Osteoblast (primary cell): ENCODE measurements around the gene GRIN2A. TPM values are rescaled to one million over a fixed set of nuclear protein-coding genes. Genes with fewer than 3 reads are reported as not detected.

Source experiments
- DNase-seq: peaks from one replicate; pipeline ENCODE4 v3.0.0; 2011; ENCODE audit warnings: low spot score, mixed read lengths; ENCODE audit not compliant: insufficient read length; ENCODE audit errors: missing footprints
- H2AFZ ChIP-seq: 2 replicates; pipeline ENCODE4 v1.6.0; 2011; ENCODE audit warnings: mild to moderate bottlenecking, low read length
- H3K27ac ChIP-seq: 2 replicates; pipeline ENCODE4 v1.5.1; 2011; ENCODE audit warnings: mild to moderate bottlenecking, low read depth, low read length, moderate library complexity
- H3K27me3 ChIP-seq: 2 replicates; pipeline ENCODE4 v1.6.0; 2012; ENCODE audit warnings: mild to moderate bottlenecking, control low read depth, inconsistent platforms, low read length, moderate library complexity; ENCODE audit not compliant: insufficient read depth
- H3K36me3 ChIP-seq: 2 replicates; pipeline ENCODE4 v1.5.1; 2011; ENCODE audit warnings: mild to moderate bottlenecking, low read length, control low read depth, moderate library complexity; ENCODE audit not compliant: insufficient read depth
- H3K4me1 ChIP-seq: 2 replicates; pipeline ENCODE4 v1.5.1; 2011; ENCODE audit warnings: mild to moderate bottlenecking, low read length, control low read depth, moderate library complexity; ENCODE audit not compliant: insufficient read depth
- H3K4me2 ChIP-seq: 2 replicates; pipeline ENCODE4 v1.6.0; 2011; ENCODE audit warnings: mild to moderate bottlenecking, low read length; ENCODE audit not compliant: insufficient read depth
- H3K4me3 ChIP-seq: fragments of 200-600 bp; sonication (generic); 3 replicates; pipeline ENCODE4 v1.5.1; 2012; ENCODE audit warnings: mild to moderate bottlenecking, low read length, inconsistent platforms; ENCODE audit not compliant: insufficient read depth
- H3K79me2 ChIP-seq: 2 replicates; pipeline ENCODE4 v1.6.0; 2012; ENCODE audit warnings: mild to moderate bottlenecking, low read length, control low read depth, inconsistent platforms; ENCODE audit not compliant: insufficient read depth
- H3K9me3 ChIP-seq: 2 replicates; pipeline ENCODE4 v1.5.1; 2011; ENCODE audit warnings: low read depth, low read length, control low read depth
- H4K20me1 ChIP-seq: 2 replicates; pipeline ENCODE4 v1.6.0; 2012; ENCODE audit warnings: mild to moderate bottlenecking, low read length, control low read depth; ENCODE audit not compliant: insufficient read depth
- CTCF ChIP-seq: IDR thresholded peaks from 2 replicates; pipeline ENCODE4 v1.5.1; 2011; ENCODE audit warnings: mild to moderate bottlenecking, low read depth, low read length, moderate library complexity; ENCODE audit errors: extremely low read depth
- total RNA-seq: library from RNA; depleted of rRNA; stranded (reverse); fragments of >200 nt; gene quantifications from 2 replicates; pipeline ENCODE4 v1.2.3, GENCODE V29; 2012

Gene GRIN2A
- total RNA-seq, 1 donor, result 0.72 TPM

DNA sequence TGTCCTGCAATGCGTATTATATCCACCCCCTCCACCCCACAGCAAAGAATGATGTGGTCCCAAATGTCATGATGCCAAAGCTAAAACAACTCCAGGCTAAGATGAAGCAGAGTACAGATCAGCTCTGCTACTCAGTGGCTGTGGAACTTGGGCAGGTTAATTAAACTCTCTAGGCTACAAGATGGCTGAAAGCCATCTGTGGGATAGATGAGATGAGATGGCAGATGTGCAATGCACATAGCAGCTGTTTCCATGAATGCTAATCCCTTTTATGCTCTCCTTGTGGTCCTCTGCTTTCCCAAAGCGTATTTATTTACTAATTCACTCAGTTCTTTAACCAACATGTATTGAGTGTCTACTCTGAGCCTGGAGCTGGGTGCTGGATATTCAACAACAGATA lies 114.4 kb downstream of the GRIN2A start:
- H3K36me3 ChIP-seq, result no peaks in the 10 kb centered on the region
- no peaks in the 10 kb centered on the region for H3K4me1 ChIP-seq
- no peak overlapping the region for H3K27ac ChIP-seq
- H2AFZ ChIP-seq, result no peak overlapping the region
- H4K20me1 ChIP-seq, result no peaks in the 10 kb centered on the region
- H3K4me3 ChIP-seq, result no peak overlapping the region
- no peak for DNase-seq
- H3K27me3 ChIP-seq, result no peaks in the 10 kb centered on the region
- H3K4me2 ChIP-seq, result no peak overlapping the region
- no peak for TF ChIP-seq CTCF
- H3K9me3 ChIP-seq, result no peaks in the 10 kb centered on the region
- H3K79me2 ChIP-seq, result no peaks in the 10 kb centered on the region

DNA sequence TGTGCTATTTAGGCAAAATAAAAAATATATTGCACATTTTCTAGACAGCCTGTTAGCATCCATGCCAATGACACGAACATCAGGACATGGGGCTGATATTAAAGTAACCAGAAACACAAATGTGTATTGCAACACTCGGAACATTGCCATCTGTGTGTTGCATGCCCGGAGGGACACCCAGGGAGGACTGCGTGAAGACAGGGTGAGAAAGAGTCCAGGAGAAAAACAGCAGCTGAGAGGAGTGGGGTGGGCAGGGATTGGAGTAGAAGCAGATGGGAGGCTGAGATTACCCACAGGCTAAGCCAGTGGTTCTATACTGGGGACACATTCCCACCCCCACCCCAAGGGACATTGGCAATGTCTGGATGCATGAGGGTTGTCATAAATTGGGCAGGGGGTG lies 114.8 kb downstream of the GRIN2A start:
- no peak for TF ChIP-seq CTCF
- Histone ChIP-seq H3K27me3 (no peaks in the 10 kb centered on the region), H3K4me3 (no peak overlapping the region), H3K27ac (no peak overlapping the region), H3K9me3 (no peaks in the 10 kb centered on the region), H3K4me2 (no peak overlapping the region), H2AFZ (no peak overlapping the region), H3K4me1 (no peaks in the 10 kb centered on the region), H4K20me1 (no peaks in the 10 kb centered on the region), H3K79me2 (no peaks in the 10 kb centered on the region), H3K36me3 (no peaks in the 10 kb centered on the region)
- DNase-seq, result no peak

DNA sequence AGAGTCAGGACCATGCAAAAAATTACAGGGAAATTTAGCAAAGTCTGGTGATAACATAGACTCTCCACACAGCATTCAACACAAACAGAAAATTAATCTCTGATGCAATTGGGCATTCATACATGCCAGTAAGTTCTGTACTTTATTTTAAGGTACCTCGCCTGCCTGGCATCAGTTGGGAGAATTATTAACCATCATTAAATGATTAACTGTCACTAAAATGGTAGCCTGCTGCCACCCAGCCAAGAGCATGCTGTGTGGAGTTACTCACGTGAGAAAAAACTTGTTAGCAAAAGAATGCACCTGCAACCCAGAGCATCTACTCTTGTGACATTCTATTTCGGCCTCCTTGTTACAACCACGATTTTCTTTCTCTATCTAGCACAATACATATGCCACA lies 117.2 kb downstream of the GRIN2A start:
- no peaks in the 10 kb centered on the region for H3K79me2 ChIP-seq
- H3K36me3 ChIP-seq, result no peaks in the 10 kb centered on the region
- H3K27ac ChIP-seq, result no peak overlapping the region
- H4K20me1 ChIP-seq, result no peaks in the 10 kb centered on the region
- H3K4me2 ChIP-seq, result no peak overlapping the region
- no peak for TF ChIP-seq CTCF
- no peak overlapping the region for H2AFZ ChIP-seq
- H3K4me3 ChIP-seq, result no peak overlapping the region
- no peak for DNase-seq
- no peaks in the 10 kb centered on the region for H3K27me3 ChIP-seq
- no peaks in the 10 kb centered on the region for H3K9me3 ChIP-seq
- no peaks in the 10 kb centered on the region for H3K4me1 ChIP-seq

DNA sequence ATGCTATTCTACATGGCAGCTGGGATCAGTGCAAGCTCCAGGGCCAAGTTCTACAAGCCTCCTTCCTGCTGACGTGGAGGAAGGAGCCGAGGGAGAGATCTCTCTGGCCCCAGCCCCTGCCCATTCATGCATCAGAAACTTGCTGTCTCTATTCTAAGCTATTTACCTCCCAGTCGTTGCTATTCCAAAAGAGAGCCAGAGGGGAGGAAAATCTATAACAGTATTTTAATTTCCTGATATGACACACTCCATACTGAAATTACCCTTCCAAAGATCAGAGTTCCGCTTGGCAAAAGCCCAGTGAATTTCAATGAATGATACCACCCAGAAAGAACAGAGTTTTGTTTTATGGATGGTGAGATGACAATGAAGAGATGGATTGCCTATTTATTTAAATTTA lies 133.4 kb downstream of the GRIN2A start:
- no peak for DNase-seq
- Histone ChIP-seq H3K4me3 (no peak overlapping the region), H3K9me3 (no peaks in the 10 kb centered on the region), H3K27me3 (no peaks in the 10 kb centered on the region), H3K36me3 (no peaks in the 10 kb centered on the region), H4K20me1 (no peaks in the 10 kb centered on the region), H3K4me2 (no peak overlapping the region), H3K79me2 (no peaks in the 10 kb centered on the region), H3K27ac (no peak overlapping the region), H3K4me1 (no peaks in the 10 kb centered on the region), H2AFZ (no peak overlapping the region)
- TF ChIP-seq CTCF, result no peak
